Neural crest cell (in vitro differentiated cells): ENCODE results near the gene CASZ1. TPM values are rescaled to one million over a fixed set of nuclear protein-coding genes. Genes with fewer than 3 reads are reported as not detected.

Source experiments
- DNase-seq: peaks from one replicate; pipeline ENCODE4 v3.0.0; 2021; ENCODE audit warnings: low read depth, mixed read lengths, low spot score
- H3K27ac Mint-ChIP-seq: one replicate; pipeline ENCODE4 v1.8.0; 2021; ENCODE audit warnings: mild to moderate bottlenecking, mixed read lengths; ENCODE audit not compliant: unreplicated experiment
- H3K27me3 Mint-ChIP-seq: 2 replicates; pipeline ENCODE4 v1.8.0; 2021; ENCODE audit warnings: low read depth, mild to moderate bottlenecking, mixed read lengths
- H3K36me3 Mint-ChIP-seq: 2 replicates; pipeline ENCODE4 v1.8.0; 2021; ENCODE audit warnings: low read depth, mild to moderate bottlenecking, mixed read lengths
- H3K4me1 Mint-ChIP-seq: 2 replicates; pipeline ENCODE4 v1.8.0; 2021; ENCODE audit warnings: mixed read lengths
- H3K4me3 Mint-ChIP-seq: one replicate; pipeline ENCODE4 v1.8.0; 2021; ENCODE audit warnings: mild to moderate bottlenecking, mixed read lengths
- H3K9me3 Mint-ChIP-seq: 2 replicates; pipeline ENCODE4 v1.8.0; 2021; ENCODE audit warnings: mixed read lengths
- CTCF ChIP-seq: fragments of 200-600 bp; sonication (generic); conservative IDR thresholded peaks from 2 replicates; pipeline ENCODE4 v1.5.0; 2021; ENCODE audit warnings: antibody characterized with exemption, mild to moderate bottlenecking
- total RNA-seq: library from RNA; stranded (reverse); gene quantifications from 2 replicates; pipeline ENCODE4 v1.2.1, GENCODE V29; 2021

CASZ1 gene
- total RNA-seq, 1 donor from 2014 or later, result 2.6 TPM

DNA sequence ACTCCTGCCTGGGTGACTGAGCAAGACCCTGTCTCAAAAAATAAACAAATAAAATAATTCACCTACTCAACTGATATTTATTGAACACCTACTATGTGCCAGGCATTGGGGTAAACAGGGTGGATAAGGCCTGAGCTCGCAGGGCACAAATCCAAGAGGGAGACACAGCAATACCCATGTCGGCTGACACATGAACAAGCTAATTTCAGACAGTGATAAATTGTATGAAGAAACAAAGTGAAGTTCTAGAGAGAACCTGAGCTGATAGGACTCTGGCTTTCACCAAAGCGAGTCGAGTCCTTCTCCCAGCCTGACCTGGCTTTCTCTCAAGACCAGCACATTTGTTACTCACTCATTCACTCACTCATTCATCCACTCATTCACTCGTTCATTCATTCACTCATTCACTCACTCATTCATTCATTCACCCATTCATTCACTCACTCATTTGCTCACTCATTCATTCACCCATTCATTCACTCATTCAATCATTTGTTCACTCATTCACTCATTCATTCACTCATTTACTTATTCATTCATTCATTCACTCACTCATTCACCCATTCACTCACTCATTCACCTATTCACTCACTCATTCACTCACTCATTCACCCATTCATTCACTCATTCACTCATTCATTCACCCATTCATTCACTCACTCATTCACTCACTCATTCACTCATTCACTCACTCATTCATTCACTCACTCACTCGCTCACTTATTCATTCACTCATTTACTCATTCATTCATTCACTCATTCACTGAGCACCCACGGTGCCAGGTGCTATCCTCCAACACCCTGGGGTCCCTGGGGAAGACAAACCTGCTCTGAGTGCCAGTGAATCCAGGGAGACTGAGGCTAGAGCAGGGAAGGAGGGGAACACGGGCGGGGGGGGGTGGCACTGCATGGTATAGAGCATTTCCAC lies 37.4 kb upstream of the CASZ1 start:
- TF ChIP-seq CTCF, result no peak
- Mint-ChIP-seq H3K36me3 (no peaks in the 10 kb centered on the region), H3K27ac (no peak overlapping the region), H3K4me3 (no peak overlapping the region), H3K4me1 (peaks cover 16% of the 10 kb centered on the region), H3K9me3 (no peaks in the 10 kb centered on the region), H3K27me3 (peaks cover 32% of the 10 kb centered on the region)
- DNase-seq, result no peak

DNA sequence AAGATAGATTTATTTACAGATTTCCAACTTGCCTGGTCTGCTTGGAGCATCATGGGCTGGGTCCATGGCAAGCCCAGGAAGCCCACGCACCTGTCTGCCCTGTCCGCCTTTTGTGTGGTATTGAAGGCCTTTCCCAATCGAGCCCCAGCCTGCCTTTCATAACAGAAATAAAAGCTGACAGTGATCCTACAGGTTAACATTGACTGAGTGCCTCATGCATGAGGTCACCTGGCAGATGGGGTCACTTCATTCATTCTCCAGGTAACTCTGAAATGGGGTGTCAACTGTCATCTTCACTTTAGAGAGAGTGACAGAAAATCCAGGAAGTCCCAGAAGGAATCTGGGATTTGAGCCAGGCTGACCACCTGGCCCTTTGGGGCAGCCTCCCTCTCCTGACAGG lies 36.3 kb upstream of the CASZ1 start:
- peaks cover 14% of the 10 kb centered on the region for H3K4me1 Mint-ChIP-seq
- no peak for DNase-seq
- H3K36me3 Mint-ChIP-seq, result no peaks in the 10 kb centered on the region
- H3K27me3 Mint-ChIP-seq, result peaks cover 40% of the 10 kb centered on the region
- H3K4me3 Mint-ChIP-seq, result no peak overlapping the region
- H3K9me3 Mint-ChIP-seq, result no peaks in the 10 kb centered on the region
- TF ChIP-seq CTCF, result no peak
- no peak overlapping the region for H3K27ac Mint-ChIP-seq

DNA sequence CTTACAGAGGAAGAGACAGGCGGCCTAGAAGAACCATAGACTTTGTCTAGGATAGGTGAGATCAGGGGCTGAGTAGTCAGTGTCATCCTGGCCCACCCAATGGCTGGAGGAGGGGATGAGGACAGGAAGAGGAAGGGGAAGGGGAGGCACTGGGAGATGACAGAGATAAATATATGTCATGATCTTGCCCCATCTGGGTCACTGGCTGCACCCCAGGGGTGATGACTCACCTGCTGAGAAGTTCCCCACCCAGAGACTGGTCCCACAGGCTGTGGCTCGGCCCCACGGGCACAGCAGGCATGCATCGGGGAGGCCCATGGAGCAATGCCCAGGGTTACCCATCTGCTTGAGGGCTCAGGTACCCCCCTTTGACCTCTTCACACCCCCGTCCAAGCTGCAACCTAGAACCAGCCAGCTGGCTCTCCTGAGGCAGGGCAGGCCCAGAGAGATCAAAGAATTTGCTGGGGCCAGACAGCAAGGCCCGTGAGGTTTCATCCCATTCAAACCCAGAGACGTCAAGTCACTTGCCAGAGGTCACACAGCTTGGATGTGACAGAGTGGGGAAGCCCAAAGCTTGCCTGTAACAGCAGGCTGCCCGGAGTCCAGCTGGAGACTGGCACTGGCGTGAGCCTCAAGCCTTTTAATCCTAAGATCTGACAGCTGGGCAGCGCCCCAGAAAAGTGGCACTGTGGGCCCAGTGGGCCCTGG lies 34.7 kb upstream of the CASZ1 start:
- no peak for DNase-seq
- Mint-ChIP-seq H3K4me1 (peaks cover 4% of the 10 kb centered on the region), H3K27ac (no peak overlapping the region), H3K4me3 (no peak overlapping the region), H3K27me3 (peaks cover 40% of the 10 kb centered on the region), H3K9me3 (no peaks in the 10 kb centered on the region), H3K36me3 (no peaks in the 10 kb centered on the region)
- TF ChIP-seq CTCF, result no peak

GRCh38 chr1:10829965-10830515 lies 33.6 kb upstream of the CASZ1 start:
- Mint-ChIP-seq H3K36me3 (no peaks in the 10 kb centered on the region), H3K4me1 (peaks cover 4% of the 10 kb centered on the region), H3K27me3 (peaks cover 38% of the 10 kb centered on the region), H3K27ac (no peak overlapping the region), H3K9me3 (no peaks in the 10 kb centered on the region), H3K4me3 (no peak overlapping the region)
- DNase-seq, result no peak
- no peak for TF ChIP-seq CTCF

DNA sequence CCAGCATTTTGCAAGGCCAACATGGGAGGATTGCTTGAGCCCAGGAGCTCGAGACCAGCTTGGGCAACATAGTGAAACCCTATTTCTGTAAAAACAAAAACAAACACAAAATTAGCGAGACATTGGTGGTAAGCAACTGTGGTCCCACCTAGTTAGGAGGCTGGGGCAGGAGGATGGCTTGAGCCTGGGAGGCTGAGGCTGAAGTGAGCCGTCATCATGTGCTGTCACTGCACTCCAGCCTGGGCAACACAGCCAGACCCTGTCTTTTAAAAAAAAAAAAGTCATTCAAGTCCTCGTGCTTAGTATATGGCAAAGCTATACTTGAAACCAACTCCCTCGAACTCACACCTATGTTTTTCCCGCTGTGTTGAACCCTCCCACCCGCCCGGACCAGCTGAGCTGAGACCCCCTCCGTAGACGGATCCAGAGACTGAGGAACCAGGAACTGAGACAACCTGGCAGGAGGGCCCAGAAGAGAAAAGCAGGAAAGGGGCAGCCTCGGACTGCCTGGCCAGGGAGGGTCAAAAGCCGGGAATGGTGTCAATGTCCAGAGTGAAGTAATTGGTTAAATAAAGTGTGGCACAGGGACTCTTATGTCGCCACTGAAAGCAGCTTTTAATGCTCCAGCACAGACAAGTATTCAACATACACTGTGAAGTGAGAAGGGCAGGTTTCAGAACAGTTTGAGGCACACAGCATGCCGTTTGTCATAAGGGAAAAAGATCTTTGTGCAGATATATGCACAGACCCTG lies 32.8 kb upstream of the CASZ1 start:
- no peak for DNase-seq
- Mint-ChIP-seq H3K9me3 (no peaks in the 10 kb centered on the region), H3K4me1 (no peaks in the 10 kb centered on the region), H3K4me3 (no peak overlapping the region), H3K27ac (no peak overlapping the region), H3K27me3 (peaks cover 32% of the 10 kb centered on the region), H3K36me3 (no peaks in the 10 kb centered on the region)
- TF ChIP-seq CTCF, result no peak
